Testis (tissue), 2 donors: ENCODE data around the gene SSBP2.

Experiments
- CTCF ChIP-seq, 3 experiments: fragments of 450-650 bp in 2 of 3; fragments of 200-600 bp in 1 of 3; sonication (generic) in 1 of 3; IDR thresholded peaks; one replicate each; pipeline ENCODE4 v1.5.1; 2016 to 2019; ENCODE audit warnings: antibody characterized with exemption in 3 of 3, mild to moderate bottlenecking in 2 of 3, moderate library complexity in 1 of 3
- POLR2A ChIP-seq: fragments of 450-650 bp; IDR thresholded peaks from one replicate; pipeline ENCODE4 v1.6.1; 2017; ENCODE audit warnings: antibody characterized with exemption, mild to moderate bottlenecking, moderate library complexity

DNA sequence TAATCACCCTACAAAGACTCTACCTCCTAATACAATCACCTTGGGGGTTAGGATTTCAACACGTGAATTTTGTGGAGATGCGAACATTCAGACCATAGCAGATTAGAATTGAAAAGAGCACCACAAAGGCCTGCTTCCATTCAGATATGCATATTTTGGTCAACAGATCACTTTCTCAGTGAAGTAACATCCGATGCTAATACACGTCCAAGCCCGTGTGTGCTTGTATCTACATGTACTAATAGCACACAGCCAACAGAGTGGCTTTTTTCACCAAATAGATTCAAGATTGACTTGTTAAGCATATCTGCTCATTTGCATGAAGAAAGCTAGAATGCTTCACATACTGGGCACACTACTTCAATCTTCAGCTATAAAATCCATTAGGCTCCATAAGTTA, 35.6 kb upstream of the SSBP2 start:
- TF ChIP-seq POLR2A (no peak), CTCF (IDR thresholded peaks at IDR 0.05) (no peak)
